WTC11 (cell line): ENCODE results near the gene CCDC68. TPM values are rescaled to one million over a fixed set of nuclear protein-coding genes. Genes with fewer than 3 reads are reported as not detected.

ENCODE experiments used
- ATAC-seq: fragments of 200-7000 bp; cut with Tn5 transposase; 2 replicates; pipeline ENCODE4 v1.10.0; 2021; ENCODE audit warnings: mild to moderate bottlenecking, moderate library complexity
- CTCF ChIA-PET: fragments of 300-600 bp; sonication (Branson Sonifier 250); formaldehyde crosslinking; loops from one replicate; lab custom pipeline; 2021; ENCODE audit warnings: antibody characterized with exemption; lab: Charles Lee
- POLR2A ChIA-PET: fragments of 350-600 bp; sonication (Branson Sonifier 250); formaldehyde crosslinking; loops from one replicate; lab custom pipeline; 2021; ENCODE audit warnings: antibody characterized with exemption; lab: Charles Lee
- DNase-seq: peaks from one replicate; pipeline ENCODE4 v3.0.0; 2021; ENCODE audit warnings: low spot score
- H3K27ac Mint-ChIP-seq: 2 replicates; pipeline ENCODE4 v1.8.0; 2021; ENCODE audit warnings: mixed read lengths
- H3K27me3 Mint-ChIP-seq: 2 replicates; pipeline ENCODE4 v1.8.0; 2021; ENCODE audit warnings: low read depth, mild to moderate bottlenecking, moderate library complexity, mixed read lengths
- H3K36me3 Mint-ChIP-seq: 2 replicates; pipeline ENCODE4 v1.8.0; 2021; ENCODE audit warnings: mixed read lengths
- H3K4me1 Mint-ChIP-seq: 2 replicates; pipeline ENCODE4 v1.8.0; 2022; ENCODE audit warnings: mixed read lengths
- H3K4me3 Mint-ChIP-seq: 2 replicates; pipeline ENCODE4 v1.8.0; 2021; ENCODE audit warnings: mild to moderate bottlenecking, moderate library complexity, mixed read lengths
- H3K9me3 Mint-ChIP-seq: 2 replicates; pipeline ENCODE4 v1.8.0; 2021; ENCODE audit warnings: mixed read lengths
- ETV6 ChIP-seq: sonication (generic); formaldehyde crosslinking; IDR thresholded peaks from 2 replicates; pipeline ENCODE4 v1.8.1; 2022; ENCODE audit warnings: mild to moderate bottlenecking, missing genetic modification reagents
- FOXJ3 ChIP-seq: sonication (generic); formaldehyde crosslinking; IDR thresholded peaks from 2 replicates; pipeline ENCODE4 v1.9.0; 2021; ENCODE audit warnings: missing genetic modification reagents, mild to moderate bottlenecking, borderline replicate concordance
- GABPB1 ChIP-seq: sonication (generic); formaldehyde crosslinking; IDR thresholded peaks from 2 replicates; pipeline ENCODE4 v1.8.1; 2023; ENCODE audit warnings: mild to moderate bottlenecking, missing genetic modification reagents
- GRHL2 ChIP-seq: fragments of 250-450 bp; sonication (Bioruptor Pico); IDR thresholded peaks from 2 replicates; pipeline ENCODE4 v1.8.0; 2022; ENCODE audit warnings: mild to moderate bottlenecking, moderate library complexity; ENCODE audit not compliant: insufficient replicate concordance, severe bottlenecking
- NFATC4 ChIP-seq: fragments of 250-450 bp; sonication (Bioruptor Pico); IDR thresholded peaks from 2 replicates; pipeline ENCODE4 v1.9.0; 2021; ENCODE audit warnings: mild to moderate bottlenecking
- NFYB ChIP-seq: sonication (generic); formaldehyde crosslinking; conservative IDR thresholded peaks from 2 replicates; pipeline ENCODE4 v1.8.0; 2022; ENCODE audit warnings: low read depth, missing genetic modification reagents
- TP53 ChIP-seq: sonication (generic); formaldehyde crosslinking; IDR thresholded peaks from 2 replicates; pipeline ENCODE4 v1.8.1; 2023; ENCODE audit warnings: mild to moderate bottlenecking, missing genetic modification reagents
- ZNF219 ChIP-seq: sonication (generic); formaldehyde crosslinking; IDR thresholded peaks from 2 replicates; pipeline ENCODE4 v1.8.0; 2023; ENCODE audit warnings: missing genetic modification reagents, mild to moderate bottlenecking, borderline replicate concordance
- ZNF396 ChIP-seq: fragments of 250-450 bp; sonication (Bioruptor Pico); IDR thresholded peaks from 2 replicates; pipeline ENCODE4 v1.8.0; 2021; ENCODE audit warnings: mild to moderate bottlenecking, moderate library complexity, borderline replicate concordance
- ZNF416 ChIP-seq: fragments of 250-450 bp; sonication (Bioruptor Pico); IDR thresholded peaks from 2 replicates; pipeline ENCODE4 v1.9.0; 2021; ENCODE audit warnings: mild to moderate bottlenecking, inconsistent platforms
- ZNF423 ChIP-seq: fragments of 250-450 bp; sonication (Bioruptor Pico); IDR thresholded peaks from 2 replicates; pipeline ENCODE4 v2.1.2; 2022; ENCODE audit warnings: mild to moderate bottlenecking, moderate library complexity
- total RNA-seq: library from RNA; stranded (reverse); gene quantifications from 3 replicates; pipeline ENCODE4 v1.2.3, GENCODE V29; 2021
- TF ChIP-seq, protein P1 (sequence below): sonication (generic); formaldehyde crosslinking; conservative IDR thresholded peaks from 2 replicates; pipeline ENCODE4 v1.8.1; 2023; ENCODE audit warnings: mild to moderate bottlenecking, low read depth, missing genetic modification reagents, moderate library complexity
- TF ChIP-seq, protein P2 (sequence below): sonication (generic); formaldehyde crosslinking; IDR thresholded peaks from 2 replicates; pipeline ENCODE4 v1.8.1; 2022; ENCODE audit warnings: missing genetic modification reagents, borderline replicate concordance
- TF ChIP-seq, protein P3 (sequence below): sonication (generic); formaldehyde crosslinking; IDR thresholded peaks from 2 replicates; pipeline ENCODE4 v1.8.1; 2023; ENCODE audit warnings: mild to moderate bottlenecking, missing genetic modification reagents
- TF ChIP-seq, protein P4 (sequence below): fragments of 250-450 bp; sonication (Bioruptor Pico); IDR thresholded peaks from 2 replicates; pipeline ENCODE4 v2.1.2; 2022; ENCODE audit warnings: mild to moderate bottlenecking, moderate library complexity
- TF ChIP-seq, protein P5 (sequence below): fragments of 250-450 bp; sonication (Bioruptor Pico); conservative IDR thresholded peaks from 2 replicates; pipeline ENCODE4 v1.9.0; 2021; ENCODE audit warnings: mild to moderate bottlenecking

CCDC68 gene
- total RNA-seq, 1 experiment from 2014 or later = 0.92 TPM

DNA sequence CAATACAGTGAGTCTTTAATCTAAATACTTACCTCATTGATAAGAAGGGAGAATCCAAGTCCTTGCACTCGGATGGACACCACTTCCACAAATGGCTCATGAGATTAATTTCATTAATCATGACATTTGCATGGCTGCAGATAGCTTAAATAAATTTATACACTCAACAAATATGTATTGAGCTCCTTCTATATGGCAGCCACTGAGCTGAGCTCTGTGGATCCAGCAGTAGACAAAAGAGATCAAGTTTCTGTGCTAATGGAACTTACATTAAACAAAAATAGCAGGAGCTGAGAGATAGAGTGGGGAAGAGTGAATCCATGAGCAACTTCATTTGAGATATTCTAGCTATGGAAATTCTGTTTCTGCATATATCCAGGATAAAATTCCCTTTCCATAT is 86.6 kb downstream of the CCDC68 start:
- no peaks in the 10 kb centered on the region for H3K27me3 Mint-ChIP-seq
- no peak for TF ChIP-seq TP53 (CRISPR knock-in tag)
- no peak for TF ChIP-seq NFATC4 (CRISPR knock-in tag)
- TF ChIP-seq NFYB (CRISPR knock-in tag) = no peak
- ChIA-PET CTCF (no interaction called here), POLR2A (no interaction called here)
- no peak overlapping the region for H3K27ac Mint-ChIP-seq
- ATAC-seq (no peak), DNase-seq (no peak)
- H3K36me3 Mint-ChIP-seq = no peaks in the 10 kb centered on the region
- no peak overlapping the region for H3K4me3 Mint-ChIP-seq
- H3K9me3 Mint-ChIP-seq = peaks cover 5% of the 10 kb centered on the region; the same call in 1 of the 2 replicates
- no peaks in the 10 kb centered on the region for H3K4me1 Mint-ChIP-seq

DNA sequence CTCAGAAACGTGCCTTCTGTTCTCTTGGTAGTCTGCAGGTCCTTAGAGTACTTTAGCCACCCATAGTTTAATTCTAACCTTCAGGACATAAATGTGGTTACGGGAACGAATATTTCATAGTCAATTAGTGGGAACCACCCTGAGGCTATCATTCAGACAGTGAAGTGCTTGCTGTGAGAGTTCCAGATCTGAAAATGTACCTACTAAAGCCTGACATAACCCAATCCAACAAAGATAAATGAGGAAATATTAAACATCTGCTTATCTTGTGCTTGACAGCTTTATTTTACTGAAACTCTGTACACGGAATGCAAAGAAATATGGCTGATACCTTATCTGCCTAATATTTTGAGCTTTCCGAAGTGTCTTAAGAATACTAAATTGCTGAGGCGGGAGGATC is 88.0 kb downstream of the CCDC68 start:
- Mint-ChIP-seq H3K4me1 (no peaks in the 10 kb centered on the region), H3K36me3 (no peaks in the 10 kb centered on the region), H3K9me3 (peaks cover 5% of the 10 kb centered on the region; the same call in 1 of the 2 replicates), H3K4me3 (no peak overlapping the region), H3K27me3 (no peaks in the 10 kb centered on the region; the same call in 1 of the 2 replicates), H3K27ac (no peak overlapping the region)
- DNase-seq (no peak), ATAC-seq (no peak)
- POLR2A ChIA-PET = no interaction called here
- CTCF ChIA-PET = no interaction called here
- TF ChIP-seq, protein P1, sequence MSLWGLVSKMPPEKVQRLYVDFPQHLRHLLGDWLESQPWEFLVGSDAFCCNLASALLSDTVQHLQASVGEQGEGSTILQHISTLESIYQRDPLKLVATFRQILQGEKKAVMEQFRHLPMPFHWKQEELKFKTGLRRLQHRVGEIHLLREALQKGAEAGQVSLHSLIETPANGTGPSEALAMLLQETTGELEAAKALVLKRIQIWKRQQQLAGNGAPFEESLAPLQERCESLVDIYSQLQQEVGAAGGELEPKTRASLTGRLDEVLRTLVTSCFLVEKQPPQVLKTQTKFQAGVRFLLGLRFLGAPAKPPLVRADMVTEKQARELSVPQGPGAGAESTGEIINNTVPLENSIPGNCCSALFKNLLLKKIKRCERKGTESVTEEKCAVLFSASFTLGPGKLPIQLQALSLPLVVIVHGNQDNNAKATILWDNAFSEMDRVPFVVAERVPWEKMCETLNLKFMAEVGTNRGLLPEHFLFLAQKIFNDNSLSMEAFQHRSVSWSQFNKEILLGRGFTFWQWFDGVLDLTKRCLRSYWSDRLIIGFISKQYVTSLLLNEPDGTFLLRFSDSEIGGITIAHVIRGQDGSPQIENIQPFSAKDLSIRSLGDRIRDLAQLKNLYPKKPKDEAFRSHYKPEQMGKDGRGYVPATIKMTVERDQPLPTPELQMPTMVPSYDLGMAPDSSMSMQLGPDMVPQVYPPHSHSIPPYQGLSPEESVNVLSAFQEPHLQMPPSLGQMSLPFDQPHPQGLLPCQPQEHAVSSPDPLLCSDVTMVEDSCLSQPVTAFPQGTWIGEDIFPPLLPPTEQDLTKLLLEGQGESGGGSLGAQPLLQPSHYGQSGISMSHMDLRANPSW (CRISPR knock-in tag) = no peak
- TF ChIP-seq ETV6 (CRISPR knock-in tag) (no peak), ZNF219 (CRISPR knock-in tag) (no peak), GRHL2 (no peak), ZNF416 (CRISPR knock-in tag) (no peak), GABPB1 (CRISPR knock-in tag) (no peak), ZNF396 (CRISPR knock-in tag) (no peak), FOXJ3 (CRISPR knock-in tag) (no peak), ZNF423 (CRISPR knock-in tag) (no peak)
- TF ChIP-seq, protein P2, sequence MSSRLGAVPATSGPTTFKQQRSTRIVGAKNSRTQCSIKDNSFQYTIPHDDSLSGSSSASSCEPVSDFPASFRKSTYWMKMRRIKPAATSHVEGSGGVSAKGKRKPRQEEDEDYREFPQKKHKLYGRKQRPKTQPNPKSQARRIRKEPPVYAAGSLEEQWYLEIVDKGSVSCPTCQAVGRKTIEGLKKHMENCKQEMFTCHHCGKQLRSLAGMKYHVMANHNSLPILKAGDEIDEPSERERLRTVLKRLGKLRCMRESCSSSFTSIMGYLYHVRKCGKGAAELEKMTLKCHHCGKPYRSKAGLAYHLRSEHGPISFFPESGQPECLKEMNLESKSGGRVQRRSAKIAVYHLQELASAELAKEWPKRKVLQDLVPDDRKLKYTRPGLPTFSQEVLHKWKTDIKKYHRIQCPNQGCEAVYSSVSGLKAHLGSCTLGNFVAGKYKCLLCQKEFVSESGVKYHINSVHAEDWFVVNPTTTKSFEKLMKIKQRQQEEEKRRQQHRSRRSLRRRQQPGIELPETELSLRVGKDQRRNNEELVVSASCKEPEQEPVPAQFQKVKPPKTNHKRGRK (CRISPR knock-in tag) = no peak
- TF ChIP-seq, protein P3, sequence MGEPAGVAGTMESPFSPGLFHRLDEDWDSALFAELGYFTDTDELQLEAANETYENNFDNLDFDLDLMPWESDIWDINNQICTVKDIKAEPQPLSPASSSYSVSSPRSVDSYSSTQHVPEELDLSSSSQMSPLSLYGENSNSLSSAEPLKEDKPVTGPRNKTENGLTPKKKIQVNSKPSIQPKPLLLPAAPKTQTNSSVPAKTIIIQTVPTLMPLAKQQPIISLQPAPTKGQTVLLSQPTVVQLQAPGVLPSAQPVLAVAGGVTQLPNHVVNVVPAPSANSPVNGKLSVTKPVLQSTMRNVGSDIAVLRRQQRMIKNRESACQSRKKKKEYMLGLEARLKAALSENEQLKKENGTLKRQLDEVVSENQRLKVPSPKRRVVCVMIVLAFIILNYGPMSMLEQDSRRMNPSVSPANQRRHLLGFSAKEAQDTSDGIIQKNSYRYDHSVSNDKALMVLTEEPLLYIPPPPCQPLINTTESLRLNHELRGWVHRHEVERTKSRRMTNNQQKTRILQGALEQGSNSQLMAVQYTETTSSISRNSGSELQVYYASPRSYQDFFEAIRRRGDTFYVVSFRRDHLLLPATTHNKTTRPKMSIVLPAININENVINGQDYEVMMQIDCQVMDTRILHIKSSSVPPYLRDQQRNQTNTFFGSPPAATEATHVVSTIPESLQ = no peak
- TF ChIP-seq, protein P4, sequence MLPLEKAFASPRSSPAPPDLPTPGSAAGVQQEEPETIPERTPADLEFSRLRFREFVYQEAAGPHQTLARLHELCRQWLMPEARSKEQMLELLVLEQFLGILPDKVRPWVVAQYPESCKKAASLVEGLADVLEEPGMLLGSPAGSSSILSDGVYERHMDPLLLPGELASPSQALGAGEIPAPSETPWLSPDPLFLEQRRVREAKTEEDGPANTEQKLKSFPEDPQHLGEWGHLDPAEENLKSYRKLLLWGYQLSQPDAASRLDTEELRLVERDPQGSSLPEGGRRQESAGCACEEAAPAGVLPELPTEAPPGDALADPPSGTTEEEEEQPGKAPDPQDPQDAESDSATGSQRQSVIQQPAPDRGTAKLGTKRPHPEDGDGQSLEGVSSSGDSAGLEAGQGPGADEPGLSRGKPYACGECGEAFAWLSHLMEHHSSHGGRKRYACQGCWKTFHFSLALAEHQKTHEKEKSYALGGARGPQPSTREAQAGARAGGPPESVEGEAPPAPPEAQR (CRISPR knock-in tag) = no peak
- TF ChIP-seq, protein P5, sequence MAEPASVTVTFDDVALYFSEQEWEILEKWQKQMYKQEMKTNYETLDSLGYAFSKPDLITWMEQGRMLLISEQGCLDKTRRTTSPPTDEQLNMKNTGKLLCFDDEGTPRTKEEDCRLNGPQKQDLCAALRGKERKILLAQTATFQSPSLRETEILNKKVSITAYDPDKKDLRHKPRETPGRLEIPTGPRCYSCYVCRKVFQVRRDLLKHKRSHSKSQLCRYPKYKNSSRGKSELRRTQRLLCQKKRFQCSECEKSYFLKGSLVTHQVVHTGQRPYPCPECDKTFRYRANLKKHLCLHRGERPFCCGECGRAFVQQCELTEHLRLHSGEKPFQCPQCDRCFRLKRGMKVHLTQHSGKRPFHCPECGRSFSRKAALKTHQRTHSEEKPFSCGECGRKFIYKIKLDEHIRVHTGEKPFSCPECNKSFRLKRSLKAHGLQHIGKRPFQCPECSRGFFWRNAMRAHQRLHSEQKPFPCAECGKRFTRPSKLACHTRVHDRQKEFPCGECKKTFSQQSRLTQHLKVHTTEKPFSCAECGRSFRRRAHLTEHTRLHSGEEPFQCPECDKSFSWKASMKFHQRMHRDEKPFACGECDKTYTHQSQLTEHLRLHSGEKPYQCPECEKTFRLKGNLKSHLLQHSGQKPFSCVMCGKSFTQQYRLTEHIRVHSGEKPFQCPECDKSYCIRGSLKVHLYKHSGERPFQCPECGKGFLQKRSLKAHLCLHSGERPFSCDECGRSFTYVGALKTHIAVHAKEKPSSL (CRISPR knock-in tag) = no peak
